ENCODE data around the gene RANBP10. TPM values are rescaled to one million over a fixed set of nuclear protein-coding genes. Genes with fewer than 3 reads are reported as not detected.

RANBP10 gene
- total RNA-seq, 2 donors from 2014 or later: 14.1 to 14.5 TPM

DNA sequence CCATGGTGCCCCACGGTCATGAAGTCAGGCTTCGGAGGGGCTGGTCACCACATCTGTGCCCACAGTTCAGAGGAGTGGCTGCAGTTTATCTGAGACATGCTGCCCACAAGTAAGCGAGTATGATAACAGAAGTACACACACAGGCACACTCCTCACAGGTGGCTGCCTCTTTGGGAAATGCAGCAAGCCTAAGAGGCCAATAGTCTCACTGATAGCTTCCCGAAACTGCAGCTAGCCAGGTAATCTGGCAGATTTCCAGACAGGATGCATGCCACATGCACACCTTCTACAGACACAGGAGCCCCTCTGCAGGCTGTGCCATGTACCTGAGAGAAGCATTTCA lies 74.6 kb downstream of the RANBP10 start:
- H3K27me3 ChIP-seq (replicated peaks; ENCODE audit: insufficient read depth): no peaks in the 10 kb centered on the region
- peaks cover 34% of the 10 kb centered on the region for H3K36me3 ChIP-seq
- no peaks in the 10 kb centered on the region for H3K9me3 ChIP-seq
- no peak overlapping the region for H3K4me3 ChIP-seq
- DNase-seq (ENCODE audit: low spot score) (no peak), ATAC-seq (ENCODE audit: insufficient number of reproducible peaks, low FRiP score, low read depth) (no peak)
- TF ChIP-seq, protein P1, sequence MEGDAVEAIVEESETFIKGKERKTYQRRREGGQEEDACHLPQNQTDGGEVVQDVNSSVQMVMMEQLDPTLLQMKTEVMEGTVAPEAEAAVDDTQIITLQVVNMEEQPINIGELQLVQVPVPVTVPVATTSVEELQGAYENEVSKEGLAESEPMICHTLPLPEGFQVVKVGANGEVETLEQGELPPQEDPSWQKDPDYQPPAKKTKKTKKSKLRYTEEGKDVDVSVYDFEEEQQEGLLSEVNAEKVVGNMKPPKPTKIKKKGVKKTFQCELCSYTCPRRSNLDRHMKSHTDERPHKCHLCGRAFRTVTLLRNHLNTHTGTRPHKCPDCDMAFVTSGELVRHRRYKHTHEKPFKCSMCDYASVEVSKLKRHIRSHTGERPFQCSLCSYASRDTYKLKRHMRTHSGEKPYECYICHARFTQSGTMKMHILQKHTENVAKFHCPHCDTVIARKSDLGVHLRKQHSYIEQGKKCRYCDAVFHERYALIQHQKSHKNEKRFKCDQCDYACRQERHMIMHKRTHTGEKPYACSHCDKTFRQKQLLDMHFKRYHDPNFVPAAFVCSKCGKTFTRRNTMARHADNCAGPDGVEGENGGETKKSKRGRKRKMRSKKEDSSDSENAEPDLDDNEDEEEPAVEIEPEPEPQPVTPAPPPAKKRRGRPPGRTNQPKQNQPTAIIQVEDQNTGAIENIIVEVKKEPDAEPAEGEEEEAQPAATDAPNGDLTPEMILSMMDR (IDR thresholded peaks at IDR 0.05): no peak
- no peaks in the 10 kb centered on the region for H3K4me1 ChIP-seq (ENCODE audit: control insufficient read depth in 1 of 2, low read depth in 2 of 2)
- no peak overlapping the region for H3K27ac ChIP-seq

- Histone ChIP-seq H3K27ac (no peak overlapping the region), H3K9me3 (no peaks in the 10 kb centered on the region), H3K27me3 (replicated peaks; ENCODE audit: insufficient read depth) (no peaks in the 10 kb centered on the region), H3K4me1 (ENCODE audit: control insufficient read depth in 1 of 2, low read depth in 2 of 2) (no peaks in the 10 kb centered on the region), H3K36me3 (peaks cover 39% of the 10 kb centered on the region), H3K4me3 (no peak overlapping the region)
- TF ChIP-seq, protein P1 (IDR thresholded peaks at IDR 0.05): no peak
- DNase-seq (ENCODE audit: low spot score) (no peak), ATAC-seq (ENCODE audit: insufficient number of reproducible peaks, low FRiP score, low read depth) (no peak)
Observed at GRCh38 chr16:67731071-67731752, 75.1 kb downstream of the RANBP10 start.

GRCh38 chr16:67730326-67730725 lies 76.0 kb downstream of the RANBP10 start:
- Histone ChIP-seq H3K27ac (no peak overlapping the region), H3K36me3 (peaks cover 41% of the 10 kb centered on the region), H3K4me3 (no peak overlapping the region), H3K9me3 (no peaks in the 10 kb centered on the region), H3K4me1 (ENCODE audit: control insufficient read depth in 1 of 2, low read depth in 2 of 2) (no peaks in the 10 kb centered on the region), H3K27me3 (replicated peaks; ENCODE audit: insufficient read depth) (no peaks in the 10 kb centered on the region)
- DNase-seq (ENCODE audit: low spot score) (no peak), ATAC-seq (ENCODE audit: insufficient number of reproducible peaks, low FRiP score, low read depth) (no peak)
- TF ChIP-seq, protein P1 (IDR thresholded peaks at IDR 0.05): no peak

GRCh38 chr16:67729636-67730248 lies 76.6 kb downstream of the RANBP10 start:
- Histone ChIP-seq H3K4me3 (no peak overlapping the region), H3K9me3 (no peaks in the 10 kb centered on the region), H3K27ac (no peak overlapping the region), H3K27me3 (replicated peaks; ENCODE audit: insufficient read depth) (no peaks in the 10 kb centered on the region), H3K4me1 (ENCODE audit: control insufficient read depth in 1 of 2, low read depth in 2 of 2) (no peaks in the 10 kb centered on the region), H3K36me3 (peaks cover 41% of the 10 kb centered on the region)
- no peak for ATAC-seq (ENCODE audit: insufficient number of reproducible peaks, low FRiP score, low read depth)
- TF ChIP-seq, protein P1 (IDR thresholded peaks at IDR 0.05): no peak
- DNase-seq (ENCODE audit: low spot score): no peak

DNA sequence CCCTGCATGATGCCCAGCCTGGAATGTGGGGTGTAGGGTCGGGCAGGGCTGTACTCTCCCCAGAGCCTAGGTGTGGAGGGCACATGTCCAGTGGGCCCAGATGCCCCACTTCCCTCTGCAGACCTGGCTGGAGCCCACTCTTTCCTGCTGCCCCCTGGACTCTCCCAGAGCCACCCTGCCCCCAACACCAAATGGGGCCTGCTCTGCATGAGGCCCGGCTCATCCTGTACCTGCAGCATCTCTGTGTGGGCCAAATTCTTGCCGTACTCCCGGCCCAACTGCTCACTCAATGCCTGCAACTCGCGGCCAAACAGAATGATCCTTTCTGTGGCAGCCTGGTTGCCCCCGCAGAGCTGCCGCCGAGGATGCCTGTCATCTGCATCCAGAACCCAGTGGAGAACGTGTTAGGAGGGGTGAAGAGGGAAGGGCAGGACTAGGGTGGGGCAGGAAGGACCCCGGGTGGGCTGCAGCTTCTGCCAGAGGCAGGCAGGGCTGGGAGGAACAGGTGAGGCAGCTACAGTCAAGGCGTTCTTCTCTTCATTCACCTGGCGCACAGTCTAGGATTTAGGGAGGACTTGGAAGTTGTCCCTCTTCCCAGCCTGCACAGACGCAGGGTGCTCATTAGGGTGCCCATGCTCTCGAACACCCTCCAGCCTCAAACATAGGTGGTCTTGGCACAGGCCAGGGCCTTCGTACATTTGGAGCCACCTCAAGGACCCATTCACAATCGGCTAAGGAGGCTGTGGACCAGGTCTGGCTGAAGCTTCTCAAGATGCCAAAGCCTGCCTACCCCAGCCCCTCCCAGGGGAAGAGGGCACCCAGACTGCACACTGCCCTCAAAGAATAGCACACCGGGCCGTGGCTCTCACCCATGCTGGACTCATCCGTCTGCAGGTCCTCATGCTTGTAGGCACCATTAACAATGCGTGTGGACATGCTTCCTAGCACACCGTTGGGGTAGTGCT lies 78.6 kb downstream of the RANBP10 start:
- H3K27me3 ChIP-seq (replicated peaks; ENCODE audit: insufficient read depth): no peaks in the 10 kb centered on the region
- peaks cover 41% of the 10 kb centered on the region for H3K36me3 ChIP-seq
- TF ChIP-seq, protein P1 (IDR thresholded peaks at IDR 0.05): no peak
- no peak for ATAC-seq (ENCODE audit: insufficient number of reproducible peaks, low FRiP score, low read depth)
- no peak overlapping the region for H3K27ac ChIP-seq
- H3K4me1 ChIP-seq (ENCODE audit: control insufficient read depth in 1 of 2, low read depth in 2 of 2): no peaks in the 10 kb centered on the region
- H3K9me3 ChIP-seq: no peaks in the 10 kb centered on the region
- H3K4me3 ChIP-seq: no peak overlapping the region
- DNase-seq (ENCODE audit: low spot score): no peak
